ENCODE data around the gene ADAMTS17. TPM values are rescaled to one million over a fixed set of nuclear protein-coding genes. Genes with fewer than 3 reads are reported as not detected.

Gene ADAMTS17
- total RNA-seq, 1 experiment from 2014 or later, result 1.8 TPM

GRCh38 chr15:100279446-100279845, 62.3 kb downstream of the ADAMTS17 start:
- ChIA-PET POLR2A (no interaction called here), CTCF (no interaction called here)
- no peaks in the 10 kb centered on the region; the same call in 1 of the 2 replicates for H3K9me3 Mint-ChIP-seq
- no peak overlapping the region; the same call in 1 of the 2 replicates for H3K27ac Mint-ChIP-seq
- H3K36me3 Mint-ChIP-seq, result no peaks in the 10 kb centered on the region
- no peak overlapping the region for H3K4me3 Mint-ChIP-seq
- H3K27me3 Mint-ChIP-seq (ENCODE audit: low read depth), result no peaks in the 10 kb centered on the region
- H3K4me1 Mint-ChIP-seq, result no peaks in the 10 kb centered on the region
- DNase-seq (ENCODE audit: low spot score), result no peak
- no peak for ATAC-seq
- TF ChIP-seq IRF2 (CRISPR knock-in tag; IDR thresholded peaks at IDR 0.05; ENCODE audit: borderline replicate concordance, low read depth) (no peak), ZNF423 (CRISPR knock-in tag; IDR thresholded peaks at IDR 0.05) (no peak), PREB (CRISPR knock-in tag; IDR thresholded peaks at IDR 0.05; ENCODE audit: borderline replicate concordance) (no peak), MLX (CRISPR knock-in tag; IDR thresholded peaks at IDR 0.05) (no peak)

- ChIA-PET POLR2A (no interaction called here), CTCF (no interaction called here)
- ATAC-seq, result no peak
- Mint-ChIP-seq H3K9me3 (peaks cover 3% of the 10 kb centered on the region), H3K36me3 (no peaks in the 10 kb centered on the region), H3K27me3 (ENCODE audit: low read depth) (no peaks in the 10 kb centered on the region), H3K27ac (no peak overlapping the region), H3K4me1 (no peaks in the 10 kb centered on the region), H3K4me3 (no peak overlapping the region)
- no peak for DNase-seq (ENCODE audit: low spot score)
- TF ChIP-seq MAX (CRISPR knock-in tag; IDR thresholded peaks at IDR 0.05), result no peak
- TF ChIP-seq HMGA2 (CRISPR knock-in tag; IDR thresholded peaks at IDR 0.05), result no peak
- no peak for TF ChIP-seq ZBTB21 (CRISPR knock-in tag; IDR thresholded peaks at IDR 0.05; ENCODE audit: borderline replicate concordance)
- no peak for TF ChIP-seq CDX4 (CRISPR knock-in tag; IDR thresholded peaks at IDR 0.05; ENCODE audit: borderline replicate concordance)
- no peak for TF ChIP-seq HMGXB4 (CRISPR knock-in tag; IDR thresholded peaks at IDR 0.05)
Measured at GRCh38 chr15:100278596-100279380, 63.0 kb downstream of the ADAMTS17 start.

- Mint-ChIP-seq H3K4me1 (no peaks in the 10 kb centered on the region), H3K36me3 (peaks cover 13% of the 10 kb centered on the region; the same call in 1 of the 2 replicates), H3K27ac (no peak overlapping the region), H3K9me3 (peaks cover 18% of the 10 kb centered on the region), H3K27me3 (ENCODE audit: low read depth) (peaks cover 1% of the 10 kb centered on the region; the same call in 1 of the 2 replicates), H3K4me3 (no peak overlapping the region)
- TF ChIP-seq IRF1 (CRISPR knock-in tag; IDR thresholded peaks at IDR 0.05) (no peak), EMX1 (CRISPR knock-in tag; IDR thresholded peaks at IDR 0.05) (no peak), KAT7 (CRISPR knock-in tag; IDR thresholded peaks at IDR 0.05; ENCODE audit: borderline replicate concordance) (no peak), E2F1 (CRISPR knock-in tag; IDR thresholded peaks at IDR 0.05) (no peak), CBFB (CRISPR knock-in tag; IDR thresholded peaks at IDR 0.05; ENCODE audit: low read depth) (no peak)
- DNase-seq (ENCODE audit: low spot score) (no peak), ATAC-seq (no peak)
- ChIA-PET POLR2A (no interaction called here), CTCF (no interaction called here)
Measured at GRCh38 chr15:100277087-100277855, 64.5 kb downstream of the ADAMTS17 start.
